Measurements from ENCODE around the gene MYOG. TPM values are rescaled to one million over a fixed set of nuclear protein-coding genes. Genes with fewer than 3 reads are reported as not detected.

The MYOG gene
- polyA plus RNA-seq, 3 donors from 2014 or later, result not detected

DNA sequence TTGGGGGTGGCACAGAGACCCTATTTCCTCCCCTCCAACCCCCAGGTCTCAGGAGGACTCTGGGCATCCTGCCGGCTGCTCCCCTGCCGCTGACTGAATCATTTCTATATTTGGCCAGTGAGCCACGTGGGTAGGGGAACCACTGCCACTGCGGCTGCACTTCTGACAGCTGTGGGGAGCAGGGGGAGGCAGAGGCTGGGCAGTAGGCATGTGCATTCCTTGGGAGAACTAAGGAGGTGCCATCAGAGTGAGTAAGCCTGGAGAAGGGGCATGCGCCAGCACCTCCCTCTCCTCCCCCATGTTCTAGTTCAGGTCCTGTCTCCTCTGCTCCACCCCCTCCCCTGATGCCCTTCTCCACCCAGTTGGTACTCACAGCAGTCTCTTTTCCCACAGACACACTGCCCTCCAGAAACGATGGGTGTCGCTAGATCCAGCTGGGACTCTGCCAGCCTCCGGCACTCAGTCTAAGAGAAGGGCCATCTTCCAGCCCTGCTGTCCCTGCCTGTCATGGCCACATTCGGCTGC, 47.5 kb downstream of the MYOG start:
- no peak overlapping the region for H3K27ac Mint-ChIP-seq
- H3K4me1 Mint-ChIP-seq, result no peaks in the 10 kb centered on the region
- H3K4me3 Mint-ChIP-seq, result no peak overlapping the region
- peaks cover 5 to 11% (median 7%) of the 10 kb centered on the region in 3 donors for H3K27me3 Mint-ChIP-seq (ENCODE audit: low read depth in 3 of 3)
- H3K36me3 Mint-ChIP-seq, result no peaks in the 10 kb centered on the region
- no peak for DNase-seq
- no peaks in the 10 kb centered on the region for H3K9me3 Mint-ChIP-seq

DNA sequence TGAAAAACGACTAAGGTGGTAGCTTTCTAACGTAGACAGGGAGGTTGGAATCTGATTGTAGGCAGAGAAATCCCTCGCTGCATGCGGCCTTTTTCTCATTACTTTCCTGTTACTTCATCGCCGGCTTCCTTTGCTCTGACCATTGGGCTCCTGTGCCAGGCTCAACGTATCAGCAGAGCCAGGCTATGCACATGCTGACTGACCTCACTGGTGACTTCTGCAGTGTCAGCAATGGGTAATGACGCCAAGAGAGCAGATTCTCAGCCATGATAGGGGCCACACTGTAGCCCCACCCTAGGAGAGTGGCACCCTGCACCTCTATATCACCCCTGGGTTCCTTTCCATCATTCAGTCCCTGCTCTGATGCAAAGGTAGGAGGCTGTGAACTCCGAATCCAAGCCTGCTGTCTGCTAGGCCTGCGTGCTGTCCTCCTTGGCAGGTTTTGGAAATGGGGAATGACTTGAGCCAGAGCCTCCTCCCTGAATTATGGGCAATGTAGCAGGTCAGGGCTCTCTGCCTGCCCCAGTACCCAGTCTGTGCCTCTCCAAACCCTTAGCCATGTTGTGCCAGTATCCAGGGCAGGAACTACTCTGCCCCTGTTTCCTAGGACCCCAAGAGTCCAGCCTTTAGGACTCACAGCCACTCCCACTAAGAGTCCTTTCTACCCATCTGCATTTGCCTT, 48.2 kb downstream of the MYOG start:
- H3K9me3 Mint-ChIP-seq, result no peaks in the 10 kb centered on the region
- no peaks in the 10 kb centered on the region for H3K4me1 Mint-ChIP-seq
- no peak overlapping the region for H3K4me3 Mint-ChIP-seq
- H3K36me3 Mint-ChIP-seq, result no peaks in the 10 kb centered on the region
- DNase-seq, result no peak
- peaks cover 5 to 11% (median 7%) of the 10 kb centered on the region in 3 donors for H3K27me3 Mint-ChIP-seq (ENCODE audit: low read depth in 3 of 3)
- H3K27ac Mint-ChIP-seq, result no peak overlapping the region

DNA sequence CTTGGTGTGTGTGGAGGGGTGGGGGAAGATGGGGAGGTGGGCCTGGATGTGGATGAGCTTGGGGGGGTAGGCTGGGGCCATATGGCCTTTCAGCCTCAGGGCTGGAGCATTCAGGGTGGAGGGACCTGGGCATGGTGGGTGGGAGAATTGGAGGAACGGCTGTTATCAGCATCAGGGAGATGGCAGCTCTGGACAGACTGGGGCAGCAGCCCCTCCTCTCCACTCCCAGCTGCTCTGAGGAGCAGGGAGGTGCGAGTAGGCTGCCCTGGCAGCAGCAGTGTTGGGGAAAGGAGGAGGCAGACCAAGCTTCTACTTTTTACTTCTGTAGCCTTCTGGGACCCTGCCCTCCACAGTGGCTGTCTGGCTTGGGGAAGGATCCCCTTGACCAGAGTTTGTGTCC, 49.3 kb downstream of the MYOG start:
- DNase-seq, result no peak

DNA sequence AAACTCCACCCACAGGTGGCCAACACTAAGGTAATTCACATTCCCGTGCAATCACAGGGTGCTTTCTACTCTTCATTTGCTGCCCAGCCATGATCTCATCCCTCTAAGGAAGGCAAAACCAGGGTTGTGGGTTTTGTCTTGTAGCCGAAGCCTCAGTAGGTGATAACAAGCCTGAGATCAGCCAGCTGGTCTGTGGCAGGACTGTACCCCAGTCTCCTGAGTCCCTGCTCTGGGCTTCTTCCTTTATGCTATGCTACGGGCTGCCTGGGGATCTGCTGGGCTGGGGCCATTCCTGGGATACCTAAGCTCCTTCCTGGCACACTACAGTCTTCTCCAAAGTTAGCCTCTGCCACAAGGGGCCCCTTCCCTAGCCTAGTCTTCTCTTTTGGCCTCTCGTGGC, 49.7 kb downstream of the MYOG start:
- no peaks in the 10 kb centered on the region for H3K4me1 Mint-ChIP-seq
- no peaks in the 10 kb centered on the region for H3K36me3 Mint-ChIP-seq
- no peak overlapping the region for H3K4me3 Mint-ChIP-seq
- no peak overlapping the region for H3K27ac Mint-ChIP-seq
- H3K9me3 Mint-ChIP-seq, result no peaks in the 10 kb centered on the region
- peaks cover 5 to 13% (median 10%) of the 10 kb centered on the region in 3 donors for H3K27me3 Mint-ChIP-seq (ENCODE audit: low read depth in 3 of 3)
- no peak for DNase-seq

More for the DNA sequence above, 49.3 kb downstream of the MYOG start:
- peaks cover 5 to 13% (median 10%) of the 10 kb centered on the region in 3 donors for H3K27me3 Mint-ChIP-seq (ENCODE audit: low read depth in 3 of 3)
- H3K4me1 Mint-ChIP-seq, result no peaks in the 10 kb centered on the region
- H3K9me3 Mint-ChIP-seq, result no peaks in the 10 kb centered on the region
- no peak overlapping the region for H3K4me3 Mint-ChIP-seq
- no peaks in the 10 kb centered on the region for H3K36me3 Mint-ChIP-seq
- H3K27ac Mint-ChIP-seq, result no peak overlapping the region

DNA sequence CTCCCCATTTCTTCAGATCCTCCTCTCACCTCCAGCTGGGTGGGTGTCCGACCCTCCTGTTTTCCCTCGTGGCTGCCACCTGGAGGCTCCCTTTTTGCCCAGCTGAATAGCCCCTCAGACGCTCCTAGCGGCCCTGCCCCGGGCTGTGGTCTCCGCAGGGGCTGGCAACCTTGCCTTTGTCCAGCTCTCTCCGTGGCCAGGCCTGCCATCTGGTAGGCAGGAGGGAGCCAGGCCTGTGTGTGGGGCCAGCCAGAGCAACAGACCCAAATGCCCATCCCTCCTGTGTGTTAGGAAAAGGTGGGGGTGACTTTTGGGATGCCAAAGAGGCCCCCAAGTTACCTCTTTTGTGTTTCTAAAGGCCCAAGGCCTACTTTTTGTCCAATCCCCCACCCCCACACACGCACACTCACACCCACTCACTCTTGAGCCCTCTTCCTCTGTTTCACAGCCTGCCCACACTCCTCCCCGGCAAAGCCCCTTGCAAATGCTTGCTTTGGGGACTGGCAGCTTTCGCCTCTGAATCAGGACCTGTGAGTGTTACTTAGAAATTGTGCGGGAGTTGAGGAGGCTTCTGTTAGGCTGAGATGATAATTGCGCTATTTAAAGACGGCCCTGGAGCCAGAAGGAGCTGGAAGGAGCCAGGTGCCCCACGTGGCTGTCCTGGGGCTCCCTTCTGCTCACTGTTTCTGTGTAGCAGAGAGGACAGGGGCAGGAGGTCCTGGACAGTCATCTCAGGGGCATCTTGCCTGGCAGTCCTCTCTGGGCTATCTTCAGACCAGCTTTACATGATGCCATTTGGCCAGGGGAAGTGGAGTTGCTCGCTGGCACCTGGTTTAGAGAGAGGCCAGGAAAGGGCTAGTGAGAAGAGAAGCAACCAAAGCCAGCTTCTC, 50.5 kb downstream of the MYOG start:
- no peak overlapping the region for H3K4me3 Mint-ChIP-seq
- no peak overlapping the region for H3K27ac Mint-ChIP-seq
- no peaks in the 10 kb centered on the region for H3K4me1 Mint-ChIP-seq
- no peak for DNase-seq
- H3K9me3 Mint-ChIP-seq, result no peaks in the 10 kb centered on the region
- no peaks in the 10 kb centered on the region for H3K36me3 Mint-ChIP-seq
- peaks cover 5 to 12% (median 9%) of the 10 kb centered on the region in 3 donors for H3K27me3 Mint-ChIP-seq (ENCODE audit: low read depth in 3 of 3)

DNA sequence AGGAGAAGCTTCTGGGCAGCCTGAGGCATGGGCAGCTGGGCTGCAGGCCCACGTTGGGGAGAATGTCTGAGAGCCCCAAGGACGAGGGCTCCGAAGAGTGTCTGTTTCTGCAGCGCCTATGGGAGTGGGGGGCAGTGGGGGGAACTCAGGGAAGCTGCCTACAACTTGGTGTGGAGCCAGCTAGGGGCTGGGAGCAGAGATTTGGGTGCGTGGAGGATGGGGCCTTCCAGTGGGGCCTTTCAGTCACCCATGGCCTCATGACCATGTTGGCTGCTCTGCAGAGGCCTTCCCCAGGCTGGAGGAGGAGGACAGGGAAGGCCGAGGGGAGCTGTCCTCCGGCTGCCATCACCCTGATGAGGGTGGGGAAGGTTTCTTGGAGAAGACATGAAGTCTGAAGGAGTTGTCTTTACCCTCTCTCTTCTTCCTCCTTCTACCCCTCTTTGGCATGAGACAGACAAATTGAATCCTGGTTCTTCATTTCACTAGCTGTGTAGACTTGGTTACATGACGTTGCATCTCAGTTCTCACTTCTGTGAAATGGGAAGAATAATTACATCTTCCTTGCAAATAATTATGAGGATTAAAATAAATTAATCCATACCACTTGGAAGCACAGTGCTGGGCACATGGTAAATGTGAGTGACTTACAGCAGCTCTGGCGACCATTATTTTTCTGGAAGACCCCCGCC, 51.2 kb downstream of the MYOG start:
- H3K9me3 Mint-ChIP-seq, result no peaks in the 10 kb centered on the region
- no peaks in the 10 kb centered on the region for H3K36me3 Mint-ChIP-seq
- no peak overlapping the region for H3K27ac Mint-ChIP-seq
- H3K4me3 Mint-ChIP-seq, result no peak overlapping the region
- H3K27me3 Mint-ChIP-seq (ENCODE audit: low read depth in 3 of 3), result peaks cover 5 to 12% (median 9%) of the 10 kb centered on the region in 3 donors
- H3K4me1 Mint-ChIP-seq, result no peaks in the 10 kb centered on the region
- no peak for DNase-seq

DNA sequence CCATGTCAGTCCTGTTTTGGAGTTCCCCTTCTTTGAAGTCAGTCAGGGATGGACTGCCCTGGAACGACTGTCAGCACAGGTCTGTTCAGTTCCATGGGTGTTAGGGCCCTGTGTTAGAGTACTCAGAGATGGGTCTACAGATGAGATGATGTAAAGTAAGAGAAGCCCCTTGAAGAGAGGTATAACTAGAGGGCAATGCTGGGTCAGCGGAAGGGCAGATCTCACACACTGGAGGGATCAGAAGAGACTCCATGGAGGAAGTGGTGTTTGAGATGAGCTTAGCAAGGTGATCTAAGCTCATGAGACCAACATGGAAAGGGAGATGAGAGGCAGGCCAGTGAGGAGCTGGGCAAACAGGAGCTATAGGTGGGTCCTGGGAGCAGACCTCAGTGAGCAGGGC, 51.9 kb downstream of the MYOG start:
- Mint-ChIP-seq H3K4me3 (no peak overlapping the region), H3K36me3 (no peaks in the 10 kb centered on the region), H3K27ac (no peak overlapping the region), H3K9me3 (no peaks in the 10 kb centered on the region), H3K27me3 (ENCODE audit: low read depth in 3 of 3) (peaks cover 5 to 8% (median 5%) of the 10 kb centered on the region in 3 donors), H3K4me1 (no peaks in the 10 kb centered on the region)
- no peak for DNase-seq

DNA sequence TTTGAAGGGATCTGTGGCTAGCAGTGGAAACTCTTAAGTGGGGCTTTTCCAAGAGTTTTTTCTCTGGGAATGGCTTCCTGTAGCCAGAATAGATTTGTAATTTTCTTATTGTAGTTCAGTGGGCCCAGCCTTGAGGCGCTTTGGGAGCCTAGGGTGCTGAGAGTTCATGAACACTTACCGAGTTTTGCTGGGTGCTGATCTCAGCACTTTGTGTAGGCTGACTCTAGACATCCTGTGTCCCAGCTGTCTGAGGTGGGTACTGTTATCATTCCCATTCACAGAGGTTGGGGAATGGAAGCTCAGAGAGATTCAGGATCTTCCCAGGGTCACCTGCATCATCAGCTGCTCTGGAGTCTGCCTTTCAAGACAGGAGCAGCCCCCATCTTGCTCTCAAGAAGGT, 52.5 kb downstream of the MYOG start:
- Mint-ChIP-seq H3K36me3 (no peaks in the 10 kb centered on the region), H3K27me3 (ENCODE audit: low read depth in 3 of 3) (peaks cover 5 to 8% (median 5%) of the 10 kb centered on the region in 3 donors), H3K27ac (no peak overlapping the region), H3K9me3 (no peaks in the 10 kb centered on the region), H3K4me3 (no peak overlapping the region), H3K4me1 (no peaks in the 10 kb centered on the region)
- no peak for DNase-seq

Other genes starting within 250 kb of the MYOG start
- gene RABIF, start 196.9 kb downstream of the MYOG start, polyA plus RNA-seq, result 10 to 100 TPM; 24.5 to 35.8 (median 25.3) TPM
- 10 to 100 TPM; 10.7 to 27.7 (median 16.5) TPM for gene KLHL12, start 158.8 kb downstream of the MYOG start, polyA plus RNA-seq
- 100 to 1,000 TPM in 1 of 3 donors, 10 to 100 TPM in 2; 81.5 to 149 (median 95.0) TPM for gene ADIPOR1, start 127.7 kb downstream of the MYOG start, polyA plus RNA-seq
- gene CYB5R1, start 118.8 kb downstream of the MYOG start, polyA plus RNA-seq, result 10 to 100 TPM; 34.6 to 51.0 (median 48.1) TPM
- gene TMEM183A, start 78.6 kb downstream of the MYOG start, polyA plus RNA-seq, result 10 to 100 TPM; 55.0 to 83.2 (median 64.2) TPM
- not detected for gene PPFIA4, start 59.5 kb downstream of the MYOG start, polyA plus RNA-seq
- gene ADORA1, start 41.7 kb upstream of the MYOG start, polyA plus RNA-seq, result 1 to 10 TPM in 1 of 3 donors, under 1 TPM in 1, not detected in 1; 0.18 to 3.7 TPM
- not detected for gene MYBPH, start 89.8 kb upstream of the MYOG start, polyA plus RNA-seq
- gene CHI3L1, start 100.7 kb upstream of the MYOG start, polyA plus RNA-seq, result not detected
- not detected for gene CHIT1, start 143.7 kb upstream of the MYOG start, polyA plus RNA-seq
- gene BTG2, start 219.5 kb upstream of the MYOG start, polyA plus RNA-seq, result 100 to 1,000 TPM; 112 to 147 (median 127) TPM